Stimulated activated naive CD8-positive, alpha-beta T cell treated with anti-CD3 and anti-CD28 coated beads, Interleukin-15, Interleukin-2, amounts not matched to agents 100 ng/mL and 50 ng/mL, for 24 hours (primary cell): ENCODE results near the gene TMEM163.

ENCODE experiments used
- H3K27ac Mint-ChIP-seq: one replicate; pipeline ENCODE4 v1.8.0; 2021; ENCODE audit warnings: mild to moderate bottlenecking, mixed read lengths
- H3K27me3 Mint-ChIP-seq: one replicate; pipeline ENCODE4 v1.8.0; 2021; ENCODE audit warnings: mixed read lengths
- H3K36me3 Mint-ChIP-seq: one replicate; pipeline ENCODE4 v1.8.0; 2021; ENCODE audit warnings: low read depth, mixed read lengths
- H3K4me1 Mint-ChIP-seq: one replicate; pipeline ENCODE4 v1.8.0; 2021; ENCODE audit warnings: low read depth, mixed read lengths
- H3K4me3 Mint-ChIP-seq: one replicate; pipeline ENCODE4 v1.8.0; 2021; ENCODE audit warnings: mild to moderate bottlenecking, mixed read lengths
- H3K9me3 Mint-ChIP-seq: one replicate; pipeline ENCODE4 v1.8.0; 2021; ENCODE audit warnings: mixed read lengths

The TMEM163 gene

GRCh38 chr2:134463699-134464022, 255.1 kb downstream of the TMEM163 start:
- Mint-ChIP-seq H3K9me3 (no peaks in the 10 kb centered on the region), H3K4me3 (no peak overlapping the region), H3K36me3 (no peaks in the 10 kb centered on the region), H3K27me3 (no peaks in the 10 kb centered on the region), H3K27ac (no peak overlapping the region), H3K4me1 (peaks cover 14% of the 10 kb centered on the region)

- Mint-ChIP-seq H3K27me3 (no peaks in the 10 kb centered on the region), H3K9me3 (no peaks in the 10 kb centered on the region), H3K4me3 (no peak overlapping the region), H3K36me3 (no peaks in the 10 kb centered on the region), H3K4me1 (peaks cover 7% of the 10 kb centered on the region), H3K27ac (no peak overlapping the region)
Measured at GRCh38 chr2:134462791-134463698, 255.8 kb downstream of the TMEM163 start.

GRCh38 chr2:134462275-134462674, 256.5 kb downstream of the TMEM163 start:
- H3K27ac Mint-ChIP-seq = no peak overlapping the region

GRCh38 chr2:134461511-134461910, 257.3 kb downstream of the TMEM163 start:
- no peaks in the 10 kb centered on the region for H3K27me3 Mint-ChIP-seq
- no peaks in the 10 kb centered on the region for H3K36me3 Mint-ChIP-seq
- no peak overlapping the region for H3K27ac Mint-ChIP-seq
- no peaks in the 10 kb centered on the region for H3K9me3 Mint-ChIP-seq
- H3K4me3 Mint-ChIP-seq = no peak overlapping the region
- H3K4me1 Mint-ChIP-seq = no peaks in the 10 kb centered on the region

More at GRCh38 chr2:134462275-134462674, 256.5 kb downstream of the TMEM163 start:
- Mint-ChIP-seq H3K27me3 (no peaks in the 10 kb centered on the region), H3K9me3 (no peaks in the 10 kb centered on the region), H3K36me3 (no peaks in the 10 kb centered on the region), H3K4me3 (no peak overlapping the region), H3K4me1 (no peaks in the 10 kb centered on the region)

GRCh38 chr2:134460583-134460998, 258.2 kb downstream of the TMEM163 start:
- Mint-ChIP-seq H3K4me1 (no peaks in the 10 kb centered on the region), H3K9me3 (no peaks in the 10 kb centered on the region), H3K27me3 (no peaks in the 10 kb centered on the region), H3K27ac (no peak overlapping the region), H3K4me3 (no peak overlapping the region), H3K36me3 (no peaks in the 10 kb centered on the region)

GRCh38 chr2:134459706-134460406, 258.9 kb downstream of the TMEM163 start:
- H3K4me3 Mint-ChIP-seq = no peak overlapping the region
- no peaks in the 10 kb centered on the region for H3K4me1 Mint-ChIP-seq
- H3K27me3 Mint-ChIP-seq = no peaks in the 10 kb centered on the region
- no peaks in the 10 kb centered on the region for H3K36me3 Mint-ChIP-seq
- no peak overlapping the region for H3K27ac Mint-ChIP-seq
- H3K9me3 Mint-ChIP-seq = no peaks in the 10 kb centered on the region

- no peaks in the 10 kb centered on the region for H3K9me3 Mint-ChIP-seq
- H3K36me3 Mint-ChIP-seq = peaks cover 2% of the 10 kb centered on the region
- H3K4me1 Mint-ChIP-seq = no peaks in the 10 kb centered on the region
- H3K4me3 Mint-ChIP-seq = no peak overlapping the region
- no peak overlapping the region for H3K27ac Mint-ChIP-seq
- H3K27me3 Mint-ChIP-seq = no peaks in the 10 kb centered on the region
Measured at GRCh38 chr2:134458950-134459349, 259.9 kb downstream of the TMEM163 start.

- no peaks in the 10 kb centered on the region for H3K9me3 Mint-ChIP-seq
- peaks cover 5% of the 10 kb centered on the region for H3K36me3 Mint-ChIP-seq
- no peaks in the 10 kb centered on the region for H3K4me1 Mint-ChIP-seq
- H3K27me3 Mint-ChIP-seq = no peaks in the 10 kb centered on the region
- no peak overlapping the region for H3K27ac Mint-ChIP-seq
- no peak overlapping the region for H3K4me3 Mint-ChIP-seq
Measured at GRCh38 chr2:134458473-134458853, 260.3 kb downstream of the TMEM163 start.

- Mint-ChIP-seq H3K36me3 (peaks cover 5% of the 10 kb centered on the region), H3K27ac (no peak overlapping the region), H3K9me3 (no peaks in the 10 kb centered on the region), H3K4me1 (no peaks in the 10 kb centered on the region), H3K27me3 (no peaks in the 10 kb centered on the region), H3K4me3 (no peak overlapping the region)
Measured at GRCh38 chr2:134457765-134458472, 260.9 kb downstream of the TMEM163 start.

- no peak overlapping the region for H3K27ac Mint-ChIP-seq
- H3K4me3 Mint-ChIP-seq = no peak overlapping the region
- no peaks in the 10 kb centered on the region for H3K9me3 Mint-ChIP-seq
- H3K27me3 Mint-ChIP-seq = no peaks in the 10 kb centered on the region
- no peaks in the 10 kb centered on the region for H3K4me1 Mint-ChIP-seq
- H3K36me3 Mint-ChIP-seq = peaks cover 5% of the 10 kb centered on the region
Measured at GRCh38 chr2:134457353-134457752, 261.4 kb downstream of the TMEM163 start.

- Mint-ChIP-seq H3K27me3 (no peaks in the 10 kb centered on the region), H3K4me3 (no peak overlapping the region), H3K27ac (no peak overlapping the region), H3K4me1 (no peaks in the 10 kb centered on the region), H3K36me3 (peaks cover 5% of the 10 kb centered on the region), H3K9me3 (no peaks in the 10 kb centered on the region)
Measured at GRCh38 chr2:134455426-134455825, 263.4 kb downstream of the TMEM163 start.

GRCh38 chr2:134454931-134455330, 263.9 kb downstream of the TMEM163 start:
- H3K36me3 Mint-ChIP-seq = peaks cover 9% of the 10 kb centered on the region
- no peaks in the 10 kb centered on the region for H3K9me3 Mint-ChIP-seq
- H3K27ac Mint-ChIP-seq = no peak overlapping the region
- H3K4me3 Mint-ChIP-seq = no peak overlapping the region
- no peaks in the 10 kb centered on the region for H3K4me1 Mint-ChIP-seq
- H3K27me3 Mint-ChIP-seq = no peaks in the 10 kb centered on the region

- H3K4me3 Mint-ChIP-seq = no peak overlapping the region
- no peaks in the 10 kb centered on the region for H3K4me1 Mint-ChIP-seq
- H3K9me3 Mint-ChIP-seq = no peaks in the 10 kb centered on the region
- H3K36me3 Mint-ChIP-seq = peaks cover 9% of the 10 kb centered on the region
- no peaks in the 10 kb centered on the region for H3K27me3 Mint-ChIP-seq
- no peak overlapping the region for H3K27ac Mint-ChIP-seq
Measured at GRCh38 chr2:134454426-134454825, 264.4 kb downstream of the TMEM163 start.

GRCh38 chr2:134453973-134454372, 264.8 kb downstream of the TMEM163 start:
- Mint-ChIP-seq H3K9me3 (no peaks in the 10 kb centered on the region), H3K36me3 (peaks cover 9% of the 10 kb centered on the region), H3K4me1 (no peaks in the 10 kb centered on the region), H3K27me3 (no peaks in the 10 kb centered on the region), H3K4me3 (no peak overlapping the region), H3K27ac (no peak overlapping the region)

GRCh38 chr2:134453476-134453875, 265.3 kb downstream of the TMEM163 start:
- Mint-ChIP-seq H3K36me3 (peaks cover 9% of the 10 kb centered on the region), H3K4me3 (no peak overlapping the region), H3K9me3 (no peaks in the 10 kb centered on the region), H3K27ac (no peak overlapping the region), H3K27me3 (no peaks in the 10 kb centered on the region), H3K4me1 (no peaks in the 10 kb centered on the region)
